Sigmoid colon (tissue), 3 donors: ENCODE measurements around the gene CCDC81.

Experiments
- CTCF ChIP-seq, 4 experiments: fragments of 450-650 bp in 3 of 4; fragments of 200-600 bp in 1 of 4; IDR thresholded peaks; one replicate each; pipeline ENCODE4 v1.5.1; 2016 to 2019; ENCODE audit warnings: antibody characterized with exemption in 4 of 4, mild to moderate bottlenecking in 3 of 4, moderate library complexity in 2 of 4
- POLR2A ChIP-seq, 2 donors: fragments of 450-650 bp; IDR thresholded peaks; one replicate each; pipeline ENCODE4 v1.6.1; 2016; ENCODE audit warnings: antibody characterized with exemption in 2 of 2, mild to moderate bottlenecking in 2 of 2, moderate library complexity in 2 of 2

- no peak for TF ChIP-seq POLR2A (IDR thresholded peaks at IDR 0.05)
- TF ChIP-seq CTCF (IDR thresholded peaks at IDR 0.05) = no peak
These were observed 23.4 kb downstream of the CCDC81 start for GRCh38 chr11:86398106-86398505.
